HepG2 (cell line): ENCODE data around the gene APOL4. TPM values are rescaled to one million over a fixed set of nuclear protein-coding genes. Genes with fewer than 3 reads are reported as not detected.
A peak's percentile ranks its signal among the peaks of the same experiment; 100 is the strongest.

Experiments used
- AFF4 ChIP-seq: sonication (generic); formaldehyde crosslinking; IDR thresholded peaks from 2 replicates; pipeline ENCODE4 v1.4.0; 2020; ENCODE audit warnings: missing genetic modification reagents
- CBX5 ChIP-seq: sonication (generic); formaldehyde crosslinking; IDR thresholded peaks from 2 replicates; pipeline ENCODE4 v1.4.0; 2020; ENCODE audit warnings: missing genetic modification reagents, borderline replicate concordance
- CEBPG ChIP-seq: IDR thresholded peaks from 2 replicates; pipeline ENCODE4 v1.6.1; 2016
- SP2 ChIP-seq: sonication (generic); formaldehyde crosslinking; IDR thresholded peaks from 2 replicates; pipeline ENCODE4 v1.5.1; 2020; ENCODE audit warnings: mild to moderate bottlenecking, missing genetic modification reagents
- USF2 ChIP-seq, 2 experiments: sonication (generic) in 1 of 2; formaldehyde crosslinking in 1 of 2; IDR thresholded peaks; 2 replicates each; pipeline versions ENCODE4 v1.5.1 to v1.6.1; 2011 to 2020; ENCODE audit warnings: borderline replicate concordance in 1 of 2, low read depth in 1 of 2, low read length in 1 of 2, mild to moderate bottlenecking in 1 of 2, missing genetic modification reagents in 1 of 2, moderate library complexity in 1 of 2
- ZBTB1 ChIP-seq: sonication (generic); formaldehyde crosslinking; IDR thresholded peaks from 2 replicates; pipeline ENCODE4 v1.4.0; 2020; ENCODE audit warnings: missing genetic modification reagents, borderline replicate concordance
- ZBTB7B ChIP-seq: sonication (generic); formaldehyde crosslinking; IDR thresholded peaks from 2 replicates; pipeline ENCODE4 v1.4.0; 2020; ENCODE audit warnings: missing genetic modification reagents
- ZFX ChIP-seq: sonication (generic); formaldehyde crosslinking; IDR thresholded peaks from 2 replicates; pipeline ENCODE4 v1.4.0; 2020; ENCODE audit warnings: mild to moderate bottlenecking, low read depth, missing genetic modification reagents, moderate library complexity
- ZNF138 ChIP-seq: sonication (generic); formaldehyde crosslinking; IDR thresholded peaks from 2 replicates; pipeline ENCODE4 v1.5.0; 2020; ENCODE audit warnings: mild to moderate bottlenecking, low read depth, missing genetic modification reagents
- ZNF329 ChIP-seq: sonication (generic); formaldehyde crosslinking; IDR thresholded peaks from 2 replicates; pipeline ENCODE4 v1.9.0; 2021; ENCODE audit warnings: low read depth, mild to moderate bottlenecking, missing genetic modification reagents
- ZNF432 ChIP-seq: sonication (generic); formaldehyde crosslinking; IDR thresholded peaks from 2 replicates; pipeline ENCODE4 v1.5.0; 2020; ENCODE audit warnings: missing genetic modification reagents, mild to moderate bottlenecking, borderline replicate concordance
- ZNF597 ChIP-seq: sonication (generic); formaldehyde crosslinking; IDR thresholded peaks from 2 replicates; pipeline ENCODE4 v1.5.0; 2020; ENCODE audit warnings: missing genetic modification reagents
- ZNF710 ChIP-seq: sonication (generic); formaldehyde crosslinking; IDR thresholded peaks from 2 replicates; pipeline ENCODE4 v1.5.0; 2020; ENCODE audit warnings: mild to moderate bottlenecking, missing genetic modification reagents, borderline replicate concordance
- polyA plus RNA-seq, 8 experiments: library from polyadenylated mRNA; depleted of rRNA in 3 of 8; stranded (reverse) in 7 of 8; unstranded in 1 of 8; fragments of >200 nt; fragmentation: Illumina TruSeq in 4 of 8; extraction: Trizol in 4 of 8; gene quantifications; 2 replicates each; pipeline versions ENCODE4 v1.2.1 to v1.2.3, GENCODE V29; 2011 to 2016; ENCODE audit warnings: low read depth in 4 of 8, missing spikeins in 1 of 8, mixed read lengths in 1 of 8; ENCODE audit not compliant: insufficient read depth in 1 of 8
- total RNA-seq, 5 experiments: library from RNA; depleted of rRNA; stranded (reverse); fragments of >200 nt; fragmentation: Illumina TruSeq; extraction: Trizol; gene quantifications; 2 replicates each; pipeline ENCODE4 v1.2.3, GENCODE V29; 2016; ENCODE audit warnings: low read depth in 1 of 5
- TF ChIP-seq, protein P1 (sequence below): sonication (generic); formaldehyde crosslinking; IDR thresholded peaks from 2 replicates; pipeline ENCODE4 v1.4.0; 2020; ENCODE audit warnings: missing genetic modification reagents
- TF ChIP-seq, protein P2 (sequence below): sonication (generic); IDR thresholded peaks from 2 replicates; pipeline ENCODE4 v1.6.1; 2016; ENCODE audit warnings: low read depth, borderline replicate concordance

Gene APOL4
- total and polyA plus RNA-seq, 2 of the 13 experiments (the other 11 are each of a cell fraction or from before 2014, with no cell fraction given), result 0.77 to 2.8 TPM

GRCh38 chr22:36180038-36180880 lies 21.4 kb downstream of the APOL4 start (continued):
- TF ChIP-seq, protein P1, sequence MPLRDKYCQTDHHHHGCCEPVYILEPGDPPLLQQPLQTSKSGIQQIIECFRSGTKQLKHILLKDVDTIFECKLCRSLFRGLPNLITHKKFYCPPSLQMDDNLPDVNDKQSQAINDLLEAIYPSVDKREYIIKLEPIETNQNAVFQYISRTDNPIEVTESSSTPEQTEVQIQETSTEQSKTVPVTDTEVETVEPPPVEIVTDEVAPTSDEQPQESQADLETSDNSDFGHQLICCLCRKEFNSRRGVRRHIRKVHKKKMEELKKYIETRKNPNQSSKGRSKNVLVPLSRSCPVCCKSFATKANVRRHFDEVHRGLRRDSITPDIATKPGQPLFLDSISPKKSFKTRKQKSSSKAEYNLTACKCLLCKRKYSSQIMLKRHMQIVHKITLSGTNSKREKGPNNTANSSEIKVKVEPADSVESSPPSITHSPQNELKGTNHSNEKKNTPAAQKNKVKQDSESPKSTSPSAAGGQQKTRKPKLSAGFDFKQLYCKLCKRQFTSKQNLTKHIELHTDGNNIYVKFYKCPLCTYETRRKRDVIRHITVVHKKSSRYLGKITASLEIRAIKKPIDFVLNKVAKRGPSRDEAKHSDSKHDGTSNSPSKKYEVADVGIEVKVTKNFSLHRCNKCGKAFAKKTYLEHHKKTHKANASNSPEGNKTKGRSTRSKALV, result no peak
- TF ChIP-seq ZNF597 (no peak), ZNF710 (CRISPR knock-in tag) (no peak), CBX5 (CRISPR knock-in tag) (no peak), ZNF329 (no peak), ZBTB7B (no peak), ZBTB1 (CRISPR knock-in tag) (no peak), AFF4 (CRISPR knock-in tag) (no peak), CEBPG (CRISPR knock-in tag) (no peak), USF2 (IDR thresholded peaks at IDR 0.05; ENCODE audit: low read depth, low read length) (no peak), USF2 (CRISPR knock-in tag; IDR thresholded peaks at IDR 0.05; ENCODE audit: borderline replicate concordance) (no peak), ZFX (CRISPR knock-in tag) (no peak), SP2 (CRISPR knock-in tag) (no peak), ZNF138 (CRISPR knock-in tag) (no peak), ZNF432 (CRISPR knock-in tag) (no peak)
- TF ChIP-seq, protein P2, sequence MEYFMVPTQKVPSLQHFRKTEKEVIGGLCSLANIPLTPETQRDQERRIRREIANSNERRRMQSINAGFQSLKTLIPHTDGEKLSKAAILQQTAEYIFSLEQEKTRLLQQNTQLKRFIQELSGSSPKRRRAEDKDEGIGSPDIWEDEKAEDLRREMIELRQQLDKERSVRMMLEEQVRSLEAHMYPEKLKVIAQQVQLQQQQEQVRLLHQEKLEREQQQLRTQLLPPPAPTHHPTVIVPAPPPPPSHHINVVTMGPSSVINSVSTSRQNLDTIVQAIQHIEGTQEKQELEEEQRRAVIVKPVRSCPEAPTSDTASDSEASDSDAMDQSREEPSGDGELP, result peak; percentile 44; the same call in 1 of the 2 replicates
